IPS DF 19.7 (cell line): ENCODE measurements around the gene CLTCL1.

Source experiments
- DNase-seq: peaks from one replicate; pipeline ENCODE4 v3.0.0-alpha.2; 2013; ENCODE audit warnings: low read depth, low spot score

Gene CLTCL1

GRCh38 chr22:19150482-19151328, 140.8 kb downstream of the CLTCL1 start:
- DNase-seq = no peak

- DNase-seq = no peak
Observed at GRCh38 chr22:19149991-19150390, 141.5 kb downstream of the CLTCL1 start, which contains the start of gene GSC2. GSC2 (minus strand) TSS chr22:19150292; CDS start chr22:19150283, 9 bp downstream.

- no peak for DNase-seq
Observed at GRCh38 chr22:19149047-19149883, 142.3 kb downstream of the CLTCL1 start.

- no peak for DNase-seq
Observed at GRCh38 chr22:19148417-19149046, 143.0 kb downstream of the CLTCL1 start.

- DNase-seq = no peak
Observed at GRCh38 chr22:19147195-19147780, 144.2 kb downstream of the CLTCL1 start.

- no peak for DNase-seq
Observed at GRCh38 chr22:19146215-19146968, 145.1 kb downstream of the CLTCL1 start.

- DNase-seq = no peak
Observed at GRCh38 chr22:19143967-19144400, 147.5 kb downstream of the CLTCL1 start.

- no peak for DNase-seq
Observed at GRCh38 chr22:19143212-19143611, 148.3 kb downstream of the CLTCL1 start.

GRCh38 chr22:19142394-19142793, 149.1 kb downstream of the CLTCL1 start:
- DNase-seq = no peak

GRCh38 chr22:19139974-19140373, 151.5 kb downstream of the CLTCL1 start:
- no peak for DNase-seq

- DNase-seq = no peak
Observed at GRCh38 chr22:19139001-19139356, 152.5 kb downstream of the CLTCL1 start.

GRCh38 chr22:19138217-19139000, 153.1 kb downstream of the CLTCL1 start:
- no peak for DNase-seq

GRCh38 chr22:19137384-19138216, 153.9 kb downstream of the CLTCL1 start:
- no peak for DNase-seq

- DNase-seq = no peak
Observed at GRCh38 chr22:19136915-19137314, 154.6 kb downstream of the CLTCL1 start.

- DNase-seq = no peak
Observed at GRCh38 chr22:19134874-19135273, 156.6 kb downstream of the CLTCL1 start.

- DNase-seq = no peak
Observed at GRCh38 chr22:19134176-19134831, 157.2 kb downstream of the CLTCL1 start.

- no peak for DNase-seq
Observed at GRCh38 chr22:19133561-19133960, 158.0 kb downstream of the CLTCL1 start.

GRCh38 chr22:19132693-19133400, 158.7 kb downstream of the CLTCL1 start:
- no peak for DNase-seq
